Activated naive CD8-positive, alpha-beta T cell (primary cell): ENCODE results near the gene MARCHF2.
A peak's percentile ranks its signal among the peaks of the same experiment; 100 is the strongest.
"Not testable (repeated sequence)": the region's sequence is repeated elsewhere in the genome, so short reads cannot be mapped to it uniquely, and the experiment has no call there.

Experiments used
- H3K27ac Mint-ChIP-seq: one replicate; pipeline ENCODE4 v1.8.0; 2021; ENCODE audit warnings: mixed read lengths
- H3K27me3 Mint-ChIP-seq: one replicate; pipeline ENCODE4 v1.8.0; 2021; ENCODE audit warnings: mixed read lengths
- H3K36me3 Mint-ChIP-seq: one replicate; pipeline ENCODE4 v1.8.0; 2021; ENCODE audit warnings: mixed read lengths
- H3K4me1 Mint-ChIP-seq: one replicate; pipeline ENCODE4 v1.8.0; 2021; ENCODE audit warnings: low read depth, mixed read lengths
- H3K4me3 Mint-ChIP-seq: one replicate; pipeline ENCODE4 v1.8.0; 2021; ENCODE audit warnings: mild to moderate bottlenecking, mixed read lengths
- H3K9me3 Mint-ChIP-seq: one replicate; pipeline ENCODE4 v1.8.0; 2021; ENCODE audit warnings: low read depth, mixed read lengths

Gene MARCHF2

GRCh38 chr19:8384569-8384968, 28.5 kb upstream of the MARCHF2 start:
- H3K9me3 Mint-ChIP-seq, H3K36me3 Mint-ChIP-seq, H3K27ac Mint-ChIP-seq, H3K27me3 Mint-ChIP-seq, H3K4me1 Mint-ChIP-seq, H3K4me3 Mint-ChIP-seq: not testable (repeated sequence)

- H3K27me3 Mint-ChIP-seq, H3K27ac Mint-ChIP-seq, H3K9me3 Mint-ChIP-seq: not testable (repeated sequence)
Measured at GRCh38 chr19:8385103-8385502, 28.0 kb upstream of the MARCHF2 start.

GRCh38 chr19:8385566-8385965, 27.5 kb upstream of the MARCHF2 start:
- H3K4me1 Mint-ChIP-seq, H3K36me3 Mint-ChIP-seq, H3K9me3 Mint-ChIP-seq, H3K4me3 Mint-ChIP-seq, H3K27me3 Mint-ChIP-seq, H3K27ac Mint-ChIP-seq: not testable (repeated sequence)

More at GRCh38 chr19:8385103-8385502, 28.0 kb upstream of the MARCHF2 start:
- not testable (repeated sequence) for H3K36me3 Mint-ChIP-seq, H3K4me1 Mint-ChIP-seq, H3K4me3 Mint-ChIP-seq

GRCh38 chr19:8386419-8386818, 26.7 kb upstream of the MARCHF2 start:
- not testable (repeated sequence) for H3K36me3 Mint-ChIP-seq, H3K9me3 Mint-ChIP-seq, H3K27ac Mint-ChIP-seq, H3K4me1 Mint-ChIP-seq, H3K4me3 Mint-ChIP-seq, H3K27me3 Mint-ChIP-seq

GRCh38 chr19:8386990-8387389, 26.1 kb upstream of the MARCHF2 start:
- H3K36me3 Mint-ChIP-seq, result peaks cover 4% of the 10 kb centered on the region
- H3K4me1 Mint-ChIP-seq, result peaks cover 13% of the 10 kb centered on the region
- H3K9me3 Mint-ChIP-seq, result no peaks in the 10 kb centered on the region
- no peak overlapping the region for H3K27ac Mint-ChIP-seq
- no peaks in the 10 kb centered on the region for H3K27me3 Mint-ChIP-seq
- no peak overlapping the region for H3K4me3 Mint-ChIP-seq

- Mint-ChIP-seq H3K27me3 (no peaks in the 10 kb centered on the region), H3K4me1 (peaks cover 19% of the 10 kb centered on the region), H3K4me3 (peak overlapping the region; percentile 62), H3K9me3 (no peaks in the 10 kb centered on the region), H3K27ac (peak overlapping the region; percentile 70), H3K36me3 (peaks cover 4% of the 10 kb centered on the region)
Measured at GRCh38 chr19:8387688-8388611, 25.2 kb upstream of the MARCHF2 start.

- H3K9me3 Mint-ChIP-seq, result no peaks in the 10 kb centered on the region
- peaks cover 21% of the 10 kb centered on the region for H3K4me1 Mint-ChIP-seq
- no peaks in the 10 kb centered on the region for H3K27me3 Mint-ChIP-seq
- H3K4me3 Mint-ChIP-seq, result peak overlapping the region; percentile 23
- no peak overlapping the region for H3K27ac Mint-ChIP-seq
- peaks cover 4% of the 10 kb centered on the region for H3K36me3 Mint-ChIP-seq
Measured at GRCh38 chr19:8388612-8388958, 24.5 kb upstream of the MARCHF2 start.

- Mint-ChIP-seq H3K4me1 (peaks cover 25% of the 10 kb centered on the region), H3K27me3 (no peaks in the 10 kb centered on the region), H3K36me3 (peaks cover 4% of the 10 kb centered on the region), H3K9me3 (no peaks in the 10 kb centered on the region), H3K27ac (peak within 1 kb of the TSS; percentile 92), H3K4me3 (peak within 1 kb of the TSS; percentile 92)
Measured at GRCh38 chr19:8389891-8390616, 23.1 kb upstream of the MARCHF2 start, which contains the start of gene RAB11B. RAB11B (plus strand) TSS chr19:8390360; CDS start chr19:8390417, 57 bp downstream.

- no peaks in the 10 kb centered on the region for H3K27me3 Mint-ChIP-seq
- H3K4me1 Mint-ChIP-seq, result peaks cover 25% of the 10 kb centered on the region
- H3K36me3 Mint-ChIP-seq, result peaks cover 4% of the 10 kb centered on the region
- H3K9me3 Mint-ChIP-seq, result no peaks in the 10 kb centered on the region
- peak overlapping the region; percentile 79 for H3K4me3 Mint-ChIP-seq
- H3K27ac Mint-ChIP-seq, result peak overlapping the region; percentile 41
Measured at GRCh38 chr19:8390617-8390981, 22.5 kb upstream of the MARCHF2 start.

GRCh38 chr19:8391198-8392016, 21.7 kb upstream of the MARCHF2 start:
- Mint-ChIP-seq H3K27ac (no peak overlapping the region), H3K4me1 (peaks cover 30% of the 10 kb centered on the region), H3K36me3 (peaks cover 4% of the 10 kb centered on the region), H3K4me3 (peak overlapping the region; percentile 79), H3K9me3 (no peaks in the 10 kb centered on the region), H3K27me3 (no peaks in the 10 kb centered on the region)

GRCh38 chr19:8392017-8392591, 21.0 kb upstream of the MARCHF2 start:
- H3K27ac Mint-ChIP-seq, result no peak overlapping the region
- H3K4me3 Mint-ChIP-seq, result peak overlapping the region; percentile 66
- H3K4me1 Mint-ChIP-seq, result peaks cover 35% of the 10 kb centered on the region
- H3K9me3 Mint-ChIP-seq, result no peaks in the 10 kb centered on the region
- no peaks in the 10 kb centered on the region for H3K27me3 Mint-ChIP-seq
- H3K36me3 Mint-ChIP-seq, result no peaks in the 10 kb centered on the region

- Mint-ChIP-seq H3K4me1 (peaks cover 37% of the 10 kb centered on the region), H3K9me3 (no peaks in the 10 kb centered on the region), H3K27ac (no peak overlapping the region), H3K27me3 (no peaks in the 10 kb centered on the region), H3K36me3 (no peaks in the 10 kb centered on the region), H3K4me3 (peak overlapping the region; percentile 23)
Measured at GRCh38 chr19:8393192-8393870, 19.8 kb upstream of the MARCHF2 start.

- Mint-ChIP-seq H3K36me3 (no peaks in the 10 kb centered on the region), H3K27ac (no peak overlapping the region), H3K4me1 (peaks cover 38% of the 10 kb centered on the region), H3K9me3 (no peaks in the 10 kb centered on the region), H3K4me3 (no peak overlapping the region), H3K27me3 (no peaks in the 10 kb centered on the region)
Measured at GRCh38 chr19:8393871-8394250, 19.2 kb upstream of the MARCHF2 start.

GRCh38 chr19:8395621-8396082, 17.5 kb upstream of the MARCHF2 start:
- Mint-ChIP-seq H3K36me3 (no peaks in the 10 kb centered on the region), H3K9me3 (no peaks in the 10 kb centered on the region), H3K27ac (no peak overlapping the region), H3K27me3 (no peaks in the 10 kb centered on the region), H3K4me1 (peaks cover 34% of the 10 kb centered on the region), H3K4me3 (no peak overlapping the region)
